ENCODE data around the gene TIMM13.
A peak's percentile ranks its signal among the peaks of the same experiment; 100 is the strongest.
"Not testable (repeated sequence)": the region's sequence is repeated elsewhere in the genome, so short reads cannot be mapped to it uniquely, and the experiment has no call there.

Gene TIMM13

GRCh38 chr19:2415973-2416319 lies 11.4 kb downstream of the TIMM13 start:
- no peak overlapping the region for H3K27ac Mint-ChIP-seq

GRCh38 chr19:2415281-2415972 lies 12.0 kb downstream of the TIMM13 start:
- no peaks in the 10 kb centered on the region for H3K4me1 Mint-ChIP-seq (ENCODE audit: low read depth)
- no peaks in the 10 kb centered on the region for H3K27me3 Mint-ChIP-seq
- H3K36me3 Mint-ChIP-seq (ENCODE audit: low read depth) = peaks cover 6% of the 10 kb centered on the region
- no peak overlapping the region for H3K27ac Mint-ChIP-seq
- H3K4me3 Mint-ChIP-seq = no peak overlapping the region
- no peaks in the 10 kb centered on the region for H3K9me3 Mint-ChIP-seq

More at GRCh38 chr19:2415973-2416319, 11.4 kb downstream of the TIMM13 start:
- no peaks in the 10 kb centered on the region for H3K4me1 Mint-ChIP-seq (ENCODE audit: low read depth)
- no peaks in the 10 kb centered on the region for H3K9me3 Mint-ChIP-seq
- H3K36me3 Mint-ChIP-seq (ENCODE audit: low read depth) = peaks cover 6% of the 10 kb centered on the region
- H3K27me3 Mint-ChIP-seq = no peaks in the 10 kb centered on the region
- no peak overlapping the region for H3K4me3 Mint-ChIP-seq

GRCh38 chr19:2413629-2414028 lies 13.8 kb downstream of the TIMM13 start:
- H3K4me1 Mint-ChIP-seq (ENCODE audit: low read depth) = no peaks in the 10 kb centered on the region
- H3K27me3 Mint-ChIP-seq = no peaks in the 10 kb centered on the region
- H3K4me3 Mint-ChIP-seq = no peak overlapping the region
- H3K9me3 Mint-ChIP-seq = no peaks in the 10 kb centered on the region
- H3K27ac Mint-ChIP-seq = no peak overlapping the region
- peaks cover 6% of the 10 kb centered on the region for H3K36me3 Mint-ChIP-seq (ENCODE audit: low read depth)

- Mint-ChIP-seq H3K9me3 (no peaks in the 10 kb centered on the region), H3K4me3 (no peak overlapping the region), H3K27me3 (no peaks in the 10 kb centered on the region), H3K27ac (peak overlapping the region; percentile 26), H3K4me1 (ENCODE audit: low read depth) (no peaks in the 10 kb centered on the region), H3K36me3 (ENCODE audit: low read depth) (peaks cover 6% of the 10 kb centered on the region)
These were observed 14.2 kb downstream of the TIMM13 start for GRCh38 chr19:2413159-2413558.

GRCh38 chr19:2412449-2412848 lies 14.9 kb downstream of the TIMM13 start:
- H3K27me3 Mint-ChIP-seq = no peaks in the 10 kb centered on the region
- peaks cover under 1% of the 10 kb centered on the region for H3K36me3 Mint-ChIP-seq (ENCODE audit: low read depth)
- H3K4me1 Mint-ChIP-seq (ENCODE audit: low read depth) = no peaks in the 10 kb centered on the region
- no peak overlapping the region for H3K27ac Mint-ChIP-seq
- no peaks in the 10 kb centered on the region for H3K9me3 Mint-ChIP-seq
- no peak overlapping the region for H3K4me3 Mint-ChIP-seq

- H3K36me3 Mint-ChIP-seq (ENCODE audit: low read depth) = no peaks in the 10 kb centered on the region
- H3K27me3 Mint-ChIP-seq = no peaks in the 10 kb centered on the region
- H3K9me3 Mint-ChIP-seq = no peaks in the 10 kb centered on the region
- no peaks in the 10 kb centered on the region for H3K4me1 Mint-ChIP-seq (ENCODE audit: low read depth)
- H3K27ac Mint-ChIP-seq = no peak overlapping the region
- H3K4me3 Mint-ChIP-seq = no peak overlapping the region
These were observed 15.7 kb downstream of the TIMM13 start for GRCh38 chr19:2411709-2412108.

- Mint-ChIP-seq H3K9me3 (no peaks in the 10 kb centered on the region), H3K4me1 (ENCODE audit: low read depth) (no peaks in the 10 kb centered on the region), H3K36me3 (ENCODE audit: low read depth) (no peaks in the 10 kb centered on the region), H3K4me3 (no peak overlapping the region), H3K27ac (no peak overlapping the region), H3K27me3 (no peaks in the 10 kb centered on the region)
These were observed 17.4 kb downstream of the TIMM13 start for GRCh38 chr19:2410023-2410422.

- Mint-ChIP-seq H3K36me3 (ENCODE audit: low read depth) (no peaks in the 10 kb centered on the region), H3K27ac (no peak overlapping the region), H3K4me3 (no peak overlapping the region), H3K9me3 (no peaks in the 10 kb centered on the region), H3K27me3 (no peaks in the 10 kb centered on the region), H3K4me1 (ENCODE audit: low read depth) (no peaks in the 10 kb centered on the region)
These were observed 18.0 kb downstream of the TIMM13 start for GRCh38 chr19:2409352-2409912.

GRCh38 chr19:2408247-2408646 lies 19.1 kb downstream of the TIMM13 start:
- H3K4me1 Mint-ChIP-seq (ENCODE audit: low read depth) = no peaks in the 10 kb centered on the region
- no peak overlapping the region for H3K27ac Mint-ChIP-seq
- H3K4me3 Mint-ChIP-seq = no peak overlapping the region
- H3K36me3 Mint-ChIP-seq (ENCODE audit: low read depth) = no peaks in the 10 kb centered on the region
- no peaks in the 10 kb centered on the region for H3K27me3 Mint-ChIP-seq
- H3K9me3 Mint-ChIP-seq = no peaks in the 10 kb centered on the region

GRCh38 chr19:2399582-2399981 lies 27.8 kb downstream of the TIMM13 start:
- H3K36me3 Mint-ChIP-seq (ENCODE audit: low read depth) = no peaks in the 10 kb centered on the region
- H3K4me1 Mint-ChIP-seq (ENCODE audit: low read depth) = no peaks in the 10 kb centered on the region
- H3K9me3 Mint-ChIP-seq = no peaks in the 10 kb centered on the region
- no peak overlapping the region for H3K27ac Mint-ChIP-seq
- no peak overlapping the region for H3K4me3 Mint-ChIP-seq
- no peaks in the 10 kb centered on the region for H3K27me3 Mint-ChIP-seq

GRCh38 chr19:2398735-2399305 lies 28.6 kb downstream of the TIMM13 start:
- Mint-ChIP-seq H3K9me3 (no peaks in the 10 kb centered on the region), H3K4me1 (ENCODE audit: low read depth) (peaks cover 5% of the 10 kb centered on the region), H3K4me3 (no peak overlapping the region), H3K27ac (no peak overlapping the region), H3K27me3 (no peaks in the 10 kb centered on the region), H3K36me3 (ENCODE audit: low read depth) (no peaks in the 10 kb centered on the region)

GRCh38 chr19:2397173-2397572 lies 30.2 kb downstream of the TIMM13 start:
- not testable (repeated sequence) for H3K27ac Mint-ChIP-seq; H3K4me1 Mint-ChIP-seq (ENCODE audit: low read depth); H3K36me3 Mint-ChIP-seq (ENCODE audit: low read depth); H3K9me3 Mint-ChIP-seq; H3K4me3 Mint-ChIP-seq; H3K27me3 Mint-ChIP-seq

GRCh38 chr19:2395293-2395829 lies 32.0 kb downstream of the TIMM13 start:
- peaks cover 12% of the 10 kb centered on the region for H3K4me1 Mint-ChIP-seq (ENCODE audit: low read depth)
- not testable (repeated sequence) for H3K9me3 Mint-ChIP-seq; H3K4me3 Mint-ChIP-seq; H3K36me3 Mint-ChIP-seq (ENCODE audit: low read depth); H3K27me3 Mint-ChIP-seq; H3K27ac Mint-ChIP-seq

GRCh38 chr19:2394442-2395292 lies 32.7 kb downstream of the TIMM13 start:
- Mint-ChIP-seq H3K27ac (no peak overlapping the region), H3K4me1 (ENCODE audit: low read depth) (peaks cover 12% of the 10 kb centered on the region), H3K4me3 (peak overlapping the region; percentile 56), H3K27me3 (peaks cover 4% of the 10 kb centered on the region), H3K36me3 (ENCODE audit: low read depth) (no peaks in the 10 kb centered on the region), H3K9me3 (no peaks in the 10 kb centered on the region)

- Mint-ChIP-seq H3K9me3 (no peaks in the 10 kb centered on the region), H3K27me3 (peaks cover 4% of the 10 kb centered on the region), H3K27ac (no peak overlapping the region), H3K36me3 (ENCODE audit: low read depth) (no peaks in the 10 kb centered on the region), H3K4me3 (no peak overlapping the region), H3K4me1 (ENCODE audit: low read depth) (peaks cover 12% of the 10 kb centered on the region)
These were observed 33.3 kb downstream of the TIMM13 start for GRCh38 chr19:2394054-2394441.

Data from stimulated activated naive CD8-positive, alpha-beta T cell treated with anti-CD3 and anti-CD28 coated beads, Interleukin-15, Interleukin-2, amounts not matched to agents 100 ng/mL and 50 ng/mL, for 24 hours (primary cell).